ENCODE measurements around the gene EHBP1L1. TPM values are rescaled to one million over a fixed set of nuclear protein-coding genes. Genes with fewer than 3 reads are reported as not detected.
A peak's percentile ranks its signal among the peaks of the same experiment; 100 is the strongest.

Gene EHBP1L1
- total and polyA plus RNA-seq, 4 donors: 49.8 to 154 (median 91.8) TPM

DNA sequence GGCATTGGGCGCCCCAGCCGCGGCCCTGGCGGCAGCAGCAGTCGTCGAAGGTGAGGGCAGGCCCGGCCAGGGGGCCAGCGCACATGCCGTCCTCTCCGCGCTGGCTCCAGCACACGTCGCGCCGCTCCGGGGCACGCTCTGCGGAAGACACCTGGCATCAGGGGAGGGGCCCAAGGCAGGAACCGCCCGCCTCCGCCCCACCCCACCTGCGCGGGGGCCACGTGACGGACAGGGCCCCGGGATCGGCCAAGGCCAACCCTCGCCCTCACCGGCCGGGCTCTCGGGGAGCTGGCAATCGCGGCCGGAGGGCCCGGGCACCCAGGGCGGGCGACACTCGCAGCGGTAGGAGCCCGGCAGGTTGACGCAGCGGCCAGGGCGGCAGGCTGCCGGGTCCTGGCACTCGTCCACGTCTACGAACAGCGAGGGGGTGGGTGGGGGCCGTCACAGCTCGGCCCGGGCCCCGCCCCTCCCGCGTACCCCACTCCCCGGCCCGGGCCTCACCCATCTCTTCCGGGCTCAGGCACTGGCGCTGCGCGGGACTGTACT is 36.0 kb upstream of the EHBP1L1 start:
- DNase-seq: no peak
- peak overlapping the region; percentile 33 for H3K4me3 ChIP-seq
- TF ChIP-seq, protein P1, sequence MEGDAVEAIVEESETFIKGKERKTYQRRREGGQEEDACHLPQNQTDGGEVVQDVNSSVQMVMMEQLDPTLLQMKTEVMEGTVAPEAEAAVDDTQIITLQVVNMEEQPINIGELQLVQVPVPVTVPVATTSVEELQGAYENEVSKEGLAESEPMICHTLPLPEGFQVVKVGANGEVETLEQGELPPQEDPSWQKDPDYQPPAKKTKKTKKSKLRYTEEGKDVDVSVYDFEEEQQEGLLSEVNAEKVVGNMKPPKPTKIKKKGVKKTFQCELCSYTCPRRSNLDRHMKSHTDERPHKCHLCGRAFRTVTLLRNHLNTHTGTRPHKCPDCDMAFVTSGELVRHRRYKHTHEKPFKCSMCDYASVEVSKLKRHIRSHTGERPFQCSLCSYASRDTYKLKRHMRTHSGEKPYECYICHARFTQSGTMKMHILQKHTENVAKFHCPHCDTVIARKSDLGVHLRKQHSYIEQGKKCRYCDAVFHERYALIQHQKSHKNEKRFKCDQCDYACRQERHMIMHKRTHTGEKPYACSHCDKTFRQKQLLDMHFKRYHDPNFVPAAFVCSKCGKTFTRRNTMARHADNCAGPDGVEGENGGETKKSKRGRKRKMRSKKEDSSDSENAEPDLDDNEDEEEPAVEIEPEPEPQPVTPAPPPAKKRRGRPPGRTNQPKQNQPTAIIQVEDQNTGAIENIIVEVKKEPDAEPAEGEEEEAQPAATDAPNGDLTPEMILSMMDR (IDR thresholded peaks at IDR 0.05; ENCODE audit: control extremely low read depth, extremely low read depth): no peak
- no peak overlapping the region for H3K9ac ChIP-seq (ENCODE audit: insufficient read depth in 1 of 2, low read length in 2 of 2)
- H3K27me3 ChIP-seq (ENCODE audit: control insufficient read depth in 3 of 3, insufficient read depth in 3 of 3, low read length in 2 of 3): no peaks in the 10 kb centered on the region
- H3K4me1 ChIP-seq (ENCODE audit: control insufficient read depth in 5 of 5, insufficient read depth in 5 of 5, low read length in 5 of 5): peaks cover 0 to 16% (median 12%) of the 10 kb centered on the region in 5 donors
- H3K9me3 ChIP-seq (ENCODE audit: control insufficient read depth in 4 of 4, insufficient read depth in 3 of 4, low read length in 3 of 4): no peaks in the 10 kb centered on the region
- peaks cover 3 to 44% (median 15%) of the 10 kb centered on the region in 4 donors for H3K36me3 ChIP-seq (ENCODE audit: control insufficient read depth in 4 of 4, insufficient read depth in 4 of 4, low read length in 4 of 4)
- H3K27ac ChIP-seq (ENCODE audit: low read depth in 1 of 2, low read length in 1 of 2): peak overlapping the region; percentile 62 to 72
- 17 to 20% methylated on average over 42 to 60 of the region's 60 CpGs for WGBS, 2 donors
- ATAC-seq (ENCODE audit: insufficient read depth, low FRiP score): peak; percentile 4

DNA sequence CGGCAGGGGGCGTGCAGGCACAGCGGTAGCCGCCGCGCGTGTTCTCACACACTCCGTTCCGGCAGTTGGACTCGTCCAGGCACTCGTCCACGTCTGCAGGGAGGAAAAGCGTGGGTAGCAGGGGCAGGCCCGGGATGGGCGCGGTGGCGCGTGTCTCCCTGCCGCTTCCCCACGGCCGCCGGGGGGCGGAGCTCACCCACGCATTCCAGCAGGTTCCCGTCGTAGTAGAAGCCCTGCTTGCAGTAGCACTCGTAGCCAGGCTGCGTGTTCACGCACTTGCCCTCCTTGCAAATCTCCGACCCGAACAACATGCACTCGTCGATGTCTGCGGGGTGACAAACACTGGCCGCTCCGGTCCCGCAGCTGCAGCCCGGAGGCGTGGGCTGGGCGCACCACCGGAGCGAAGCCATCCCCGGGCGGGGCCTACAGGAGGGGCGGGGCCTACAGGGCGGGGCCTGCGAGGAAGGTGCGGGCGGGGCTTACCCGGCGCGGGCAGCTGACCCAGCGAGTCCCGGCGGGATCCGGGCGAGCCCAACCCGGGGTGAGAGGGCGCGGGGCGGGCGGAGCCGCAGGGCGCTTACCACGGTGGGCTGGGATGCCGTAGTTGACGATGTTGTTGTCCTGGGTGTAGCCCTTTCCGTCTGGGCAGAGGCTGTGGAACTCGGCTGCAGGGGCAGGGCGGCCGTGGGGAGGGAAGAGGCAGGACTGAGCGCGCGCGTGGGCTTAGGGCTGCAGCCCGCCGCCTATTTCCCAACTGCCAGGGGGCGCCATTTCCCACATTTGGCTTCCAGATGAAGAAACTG is 35.4 kb upstream of the EHBP1L1 start:
- Histone ChIP-seq H3K27ac (ENCODE audit: low read depth in 1 of 2, low read length in 1 of 2) (peak overlapping the region; percentile 78 to 79), H3K36me3 (ENCODE audit: control insufficient read depth in 4 of 4, insufficient read depth in 4 of 4, low read length in 4 of 4) (peaks cover 3 to 38% (median 14%) of the 10 kb centered on the region in 4 donors), H3K9ac (ENCODE audit: insufficient read depth in 1 of 2, low read length in 2 of 2) (no peak overlapping the region), H3K27me3 (ENCODE audit: control insufficient read depth in 3 of 3, insufficient read depth in 3 of 3, low read length in 2 of 3) (no peaks in the 10 kb centered on the region), H3K9me3 (ENCODE audit: control insufficient read depth in 4 of 4, insufficient read depth in 3 of 4, low read length in 3 of 4) (no peaks in the 10 kb centered on the region), H3K4me3 (peak overlapping the region; percentile 33), H3K4me1 (ENCODE audit: control insufficient read depth in 5 of 5, insufficient read depth in 5 of 5, low read length in 5 of 5) (peaks cover 0 to 16% (median 12%) of the 10 kb centered on the region in 5 donors)
- DNase-seq (peak; percentile 85 to 90 (median 88)), ATAC-seq (ENCODE audit: insufficient read depth, low FRiP score) (peak; percentile 94)
- TF ChIP-seq, protein P1 (IDR thresholded peaks at IDR 0.05; ENCODE audit: control extremely low read depth, extremely low read depth): peak; percentile 81
- WGBS, 2 donors: 0% methylated on average over 68 to 78 of the region's 78 CpGs

DNA sequence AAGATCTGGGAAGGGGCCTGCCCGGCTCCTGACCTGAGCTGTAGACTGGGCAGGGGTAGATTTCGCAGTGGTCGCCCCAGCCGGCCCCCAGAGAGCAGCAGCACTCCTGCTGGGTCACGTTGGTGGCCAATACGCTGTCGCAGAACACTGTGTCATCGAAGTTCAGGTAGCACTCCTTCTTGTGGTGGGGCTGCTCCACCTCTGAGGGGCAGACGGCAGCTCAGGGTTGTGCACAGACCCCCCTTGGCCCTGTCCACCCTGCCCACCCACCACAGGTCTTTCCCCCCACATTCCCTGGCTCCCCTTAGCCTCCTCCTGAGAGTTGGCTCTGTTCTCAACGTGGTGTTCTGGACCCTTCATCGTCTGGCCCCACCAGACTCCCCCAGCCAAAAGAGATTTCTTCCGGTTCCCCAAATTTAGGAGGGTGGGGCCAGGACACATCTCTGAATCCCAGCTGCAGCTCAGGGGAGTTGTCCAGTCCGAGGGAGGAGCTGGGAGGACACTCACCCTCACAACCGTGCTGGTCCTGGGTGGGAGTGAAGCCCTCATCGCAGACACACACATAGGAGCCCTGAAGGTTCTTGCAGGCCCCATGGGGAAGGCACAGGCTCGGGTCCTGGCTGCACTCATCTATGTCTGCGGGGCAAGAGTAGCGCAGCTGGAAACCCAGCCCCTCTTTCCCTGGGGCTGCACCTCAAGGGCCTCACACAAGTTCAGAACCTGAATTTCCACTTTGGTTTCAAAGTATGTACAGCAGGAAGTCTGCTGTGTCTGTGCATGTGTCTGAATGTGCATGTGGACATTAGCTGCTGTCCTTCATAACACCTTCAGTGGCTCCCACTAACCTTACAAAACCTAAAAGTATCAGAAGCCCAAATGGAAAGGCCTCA is 34.5 kb upstream of the EHBP1L1 start:
- Histone ChIP-seq H3K4me3 (no peak overlapping the region), H3K9ac (ENCODE audit: insufficient read depth in 1 of 2, low read length in 2 of 2) (no peak overlapping the region), H3K4me1 (ENCODE audit: control insufficient read depth in 5 of 5, insufficient read depth in 5 of 5, low read length in 5 of 5) (peaks cover 0 to 16% (median 12%) of the 10 kb centered on the region in 5 donors), H3K36me3 (ENCODE audit: control insufficient read depth in 4 of 4, insufficient read depth in 4 of 4, low read length in 4 of 4) (peaks cover 3 to 31% (median 16%) of the 10 kb centered on the region in 4 donors), H3K27me3 (ENCODE audit: control insufficient read depth in 3 of 3, insufficient read depth in 3 of 3, low read length in 2 of 3) (no peaks in the 10 kb centered on the region), H3K27ac (ENCODE audit: low read depth in 1 of 2, low read length in 1 of 2) (peak overlapping the region; percentile 78 to 79), H3K9me3 (ENCODE audit: control insufficient read depth in 4 of 4, insufficient read depth in 3 of 4, low read length in 3 of 4) (no peaks in the 10 kb centered on the region)
- DNase-seq (peak; percentile 53 to 80 (median 63)), ATAC-seq (ENCODE audit: insufficient read depth, low FRiP score) (no peak)
- WGBS, 2 donors: 32 to 41% methylated on average over 18 of the region's 18 CpGs
- TF ChIP-seq, protein P1 (IDR thresholded peaks at IDR 0.05; ENCODE audit: control extremely low read depth, extremely low read depth): no peak
